GM12801 (cell line): ENCODE data around the gene CLDN9.

Source experiments
- CTCF ChIP-seq: IDR thresholded peaks from one replicate; pipeline ENCODE4 v1.5.1; 2011; ENCODE audit warnings: control low read depth; ENCODE audit not compliant: insufficient read length; ENCODE audit errors: extremely low read depth

The CLDN9 gene

GRCh38 chr16:3012828-3013420 lies at the start of gene CLDN9:
CLDN9 (plus strand) TSS chr16:3012923; CDS start chr16:3013363, 440 bp downstream.
- TF ChIP-seq CTCF: no peak

- TF ChIP-seq CTCF: no peak
These were observed 49.5 kb upstream of the CLDN9 start for GRCh38 chr16:2963074-2963722.

GRCh38 chr16:2963723-2964474 lies 48.8 kb upstream of the CLDN9 start, which contains the start of gene KREMEN2:
KREMEN2 (plus strand) TSS chr16:2964275; CDS start chr16:2964521, 246 bp downstream.
- TF ChIP-seq CTCF: no peak

GRCh38 chr16:2964475-2965336 lies 48.0 kb upstream of the CLDN9 start:
- TF ChIP-seq CTCF: no peak

- TF ChIP-seq CTCF: no peak
These were observed 46.5 kb upstream of the CLDN9 start for GRCh38 chr16:2966043-2966807.

GRCh38 chr16:2966808-2967191 lies 45.9 kb upstream of the CLDN9 start:
- no peak for TF ChIP-seq CTCF
